Vagina (tissue), 2 donors: ENCODE data around the gene MVK.

Experiments used
- POLR2A ChIP-seq, 2 donors: fragments of 450-650 bp; IDR thresholded peaks; one replicate each; pipeline ENCODE4 v1.6.1; 2017; ENCODE audit warnings: antibody characterized with exemption in 2 of 2, mild to moderate bottlenecking in 2 of 2, moderate library complexity in 2 of 2
- POLR2AphosphoS5 ChIP-seq, 2 donors: sonication (generic); formaldehyde crosslinking; IDR thresholded peaks; one replicate each; pipeline ENCODE4 v1.9.0; 2017; ENCODE audit warnings: antibody characterized with exemption in 2 of 2, mild to moderate bottlenecking in 2 of 2, low read depth in 1 of 2; ENCODE audit not compliant: insufficient read depth in 1 of 2
- TF ChIP-seq, protein P1 (sequence below), 3 experiments: fragments of 450-650 bp in 2 of 3; fragments of 200-600 bp in 1 of 3; sonication (generic) in 1 of 3; IDR thresholded peaks; one replicate each; pipeline ENCODE4 v1.5.1; 2017 to 2019; ENCODE audit warnings: antibody characterized with exemption in 3 of 3, mild to moderate bottlenecking in 2 of 3, moderate library complexity in 2 of 3

DNA sequence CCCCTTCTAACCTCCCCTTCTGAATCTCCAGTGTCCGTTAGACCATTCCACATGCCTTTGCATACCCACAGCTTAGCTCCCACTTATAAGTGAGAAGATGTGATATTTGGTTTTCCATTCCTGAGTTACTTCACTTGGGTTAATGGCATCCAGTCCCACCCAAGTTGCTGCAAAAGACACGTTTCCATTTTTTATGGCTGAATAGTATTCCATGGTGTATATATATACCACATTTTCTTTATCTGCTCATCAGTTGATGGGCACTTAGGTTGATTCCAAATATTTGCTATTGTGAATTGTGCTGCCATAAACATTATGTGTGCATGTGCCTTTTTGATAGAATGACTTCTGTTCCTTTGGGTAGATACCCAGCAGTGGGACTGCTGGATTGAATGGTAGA is 67.8 kb downstream of the MVK start:
- TF ChIP-seq, protein P1, sequence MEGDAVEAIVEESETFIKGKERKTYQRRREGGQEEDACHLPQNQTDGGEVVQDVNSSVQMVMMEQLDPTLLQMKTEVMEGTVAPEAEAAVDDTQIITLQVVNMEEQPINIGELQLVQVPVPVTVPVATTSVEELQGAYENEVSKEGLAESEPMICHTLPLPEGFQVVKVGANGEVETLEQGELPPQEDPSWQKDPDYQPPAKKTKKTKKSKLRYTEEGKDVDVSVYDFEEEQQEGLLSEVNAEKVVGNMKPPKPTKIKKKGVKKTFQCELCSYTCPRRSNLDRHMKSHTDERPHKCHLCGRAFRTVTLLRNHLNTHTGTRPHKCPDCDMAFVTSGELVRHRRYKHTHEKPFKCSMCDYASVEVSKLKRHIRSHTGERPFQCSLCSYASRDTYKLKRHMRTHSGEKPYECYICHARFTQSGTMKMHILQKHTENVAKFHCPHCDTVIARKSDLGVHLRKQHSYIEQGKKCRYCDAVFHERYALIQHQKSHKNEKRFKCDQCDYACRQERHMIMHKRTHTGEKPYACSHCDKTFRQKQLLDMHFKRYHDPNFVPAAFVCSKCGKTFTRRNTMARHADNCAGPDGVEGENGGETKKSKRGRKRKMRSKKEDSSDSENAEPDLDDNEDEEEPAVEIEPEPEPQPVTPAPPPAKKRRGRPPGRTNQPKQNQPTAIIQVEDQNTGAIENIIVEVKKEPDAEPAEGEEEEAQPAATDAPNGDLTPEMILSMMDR (IDR thresholded peaks at IDR 0.05), result no peak
- TF ChIP-seq POLR2AphosphoS5 (IDR thresholded peaks at IDR 0.05; ENCODE audit: insufficient read depth in 1 of 2, low read depth in 1 of 2) (no peak), POLR2A (IDR thresholded peaks at IDR 0.05) (no peak)
